DND-41 (cell line): ENCODE data around the gene SARM1.

Experiments used
- ATAC-seq: fragments of 200-7000 bp; cut with Tn5 transposase; 3 replicates; pipeline ENCODE4 v1.9.1; 2021; ENCODE audit warnings: low read depth; ENCODE audit not compliant: insufficient read depth
- DNase-seq: peaks from one replicate; pipeline ENCODE4 v3.0.0-alpha.2; 2020
- H2AFZ ChIP-seq: 2 replicates; pipeline ENCODE4 v1.6.0; 2012; ENCODE audit warnings: low read depth, low read length
- H3K27ac ChIP-seq: 2 replicates; pipeline ENCODE4 v1.5.1; 2012; ENCODE audit warnings: low read length, inconsistent platforms
- H3K27me3 ChIP-seq: fragments of 200-600 bp; sonication (generic); 2 replicates; pipeline ENCODE4 v1.6.0; 2012; ENCODE audit warnings: low read length, mild to moderate bottlenecking, inconsistent platforms; ENCODE audit not compliant: insufficient read depth, poor library complexity
- H3K36me3 ChIP-seq: 2 replicates; pipeline ENCODE4 v1.5.1; 2012; ENCODE audit warnings: low read length, inconsistent platforms; ENCODE audit not compliant: insufficient read depth
- H3K4me1 ChIP-seq: 2 replicates; pipeline ENCODE4 v1.5.1; 2012; ENCODE audit warnings: mild to moderate bottlenecking, low read length; ENCODE audit not compliant: insufficient read depth
- H3K4me2 ChIP-seq: 2 replicates; pipeline ENCODE4 v1.6.0; 2012; ENCODE audit warnings: mild to moderate bottlenecking, moderate library complexity, low read length, inconsistent platforms; ENCODE audit not compliant: insufficient read depth
- H3K4me3 ChIP-seq, 2 experiments: fragments of 200-600 bp in 1 of 2; shearing (Covaris generic) in 1 of 2; 2 replicates each; pipeline ENCODE4 v1.5.1; 2012 to 2016; ENCODE audit warnings: inconsistent platforms in 2 of 2, low read length in 2 of 2, mild to moderate bottlenecking in 2 of 2, low read depth in 1 of 2, moderate library complexity in 1 of 2
- H3K79me2 ChIP-seq: 2 replicates; pipeline ENCODE4 v1.6.0; 2012; ENCODE audit warnings: low read length, inconsistent platforms; ENCODE audit not compliant: insufficient read depth
- H3K9ac ChIP-seq: 2 replicates; pipeline ENCODE4 v1.6.0; 2012; ENCODE audit warnings: low read depth, mild to moderate bottlenecking, inconsistent platforms, low read length, moderate library complexity
- H3K9me3 ChIP-seq: 2 replicates; pipeline ENCODE4 v1.5.1; 2012; ENCODE audit warnings: low read length, moderate library complexity, mild to moderate bottlenecking, inconsistent platforms; ENCODE audit not compliant: insufficient read depth, severe bottlenecking
- H4K20me1 ChIP-seq: 2 replicates; pipeline ENCODE4 v1.6.0; 2012; ENCODE audit warnings: low read length; ENCODE audit not compliant: insufficient read depth
- EZH2 ChIP-seq: IDR thresholded peaks from 3 replicates; pipeline ENCODE4 v1.6.1; 2012; ENCODE audit warnings: borderline replicate concordance, low read depth, mild to moderate bottlenecking, moderate library complexity, low read length, inconsistent platforms; ENCODE audit not compliant: severe bottlenecking
- TF ChIP-seq, protein P1 (sequence below): IDR thresholded peaks from 2 replicates; pipeline ENCODE4 v1.5.1; 2012; ENCODE audit warnings: borderline replicate concordance, low read length, moderate library complexity, mild to moderate bottlenecking; ENCODE audit not compliant: poor library complexity, severe bottlenecking; ENCODE audit errors: extremely low read depth

Gene SARM1

DNA sequence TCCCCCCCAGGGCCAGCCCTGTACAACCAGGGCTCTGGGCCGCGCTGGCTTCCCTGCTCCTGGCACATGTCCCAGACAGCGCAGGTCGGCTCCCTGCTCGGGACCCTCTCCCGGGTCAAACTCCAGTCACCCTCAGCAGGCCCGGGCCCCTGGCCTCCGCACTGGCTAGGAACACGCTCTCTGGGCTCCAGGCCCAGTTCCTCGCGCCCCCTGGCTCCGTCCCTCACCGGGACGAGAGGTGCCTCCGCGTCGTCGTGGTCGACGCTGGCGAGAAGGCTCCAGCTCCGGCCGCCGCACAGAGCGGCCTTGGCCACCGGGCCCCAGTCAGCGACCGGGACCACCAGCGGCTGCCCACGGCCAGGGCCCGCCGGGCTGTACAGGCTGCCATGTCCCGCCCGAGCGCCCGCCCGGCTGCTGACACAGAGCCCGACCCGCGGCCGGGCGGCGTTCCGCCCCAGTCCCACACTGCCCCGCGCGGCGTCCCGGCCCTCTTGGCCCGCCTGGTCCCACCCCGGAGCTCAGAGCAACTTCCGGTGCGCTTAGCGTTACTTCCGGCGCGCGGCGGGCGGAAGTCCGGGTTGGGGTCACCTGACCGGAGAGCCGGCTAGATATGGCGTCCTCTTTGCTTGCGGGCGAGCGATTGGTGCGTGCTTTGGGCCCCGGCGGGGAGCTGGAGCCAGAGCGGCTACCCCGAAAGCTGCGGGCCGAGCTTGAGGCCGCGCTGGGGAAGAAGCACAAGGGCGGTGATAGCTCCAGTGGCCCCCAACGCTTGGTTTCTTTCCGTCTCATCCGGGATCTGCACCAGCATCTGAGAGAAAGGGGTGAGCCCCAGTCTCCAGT is 14.2 kb upstream of the SARM1 start, which contains the start of gene POLDIP2:
TSS of gene POLDIP2 (minus strand) at position 467 of the 840 bp plus-strand sequence. CDS start at position 388, 79 bp downstream.
- Histone ChIP-seq H3K4me3 (peak within 1 kb of the TSS; percentile 82 to 91), H3K9me3 (no peaks in the 10 kb centered on the region), H3K4me1 (peaks cover 35% of the 10 kb centered on the region), H3K79me2 (peaks cover 38% of the 10 kb centered on the region), H3K36me3 (peaks cover 59% of the 10 kb centered on the region), H3K9ac (peak within 1 kb of the TSS; percentile 91), H3K27me3 (no peaks in the 10 kb centered on the region), H2AFZ (peak within 1 kb of the TSS; percentile 94), H4K20me1 (no peaks in the 10 kb centered on the region), H3K27ac (peak within 1 kb of the TSS; percentile 73), H3K4me2 (peak within 1 kb of the TSS; percentile 88)
- peak; percentile 99 for ATAC-seq
- TF ChIP-seq, protein P1, sequence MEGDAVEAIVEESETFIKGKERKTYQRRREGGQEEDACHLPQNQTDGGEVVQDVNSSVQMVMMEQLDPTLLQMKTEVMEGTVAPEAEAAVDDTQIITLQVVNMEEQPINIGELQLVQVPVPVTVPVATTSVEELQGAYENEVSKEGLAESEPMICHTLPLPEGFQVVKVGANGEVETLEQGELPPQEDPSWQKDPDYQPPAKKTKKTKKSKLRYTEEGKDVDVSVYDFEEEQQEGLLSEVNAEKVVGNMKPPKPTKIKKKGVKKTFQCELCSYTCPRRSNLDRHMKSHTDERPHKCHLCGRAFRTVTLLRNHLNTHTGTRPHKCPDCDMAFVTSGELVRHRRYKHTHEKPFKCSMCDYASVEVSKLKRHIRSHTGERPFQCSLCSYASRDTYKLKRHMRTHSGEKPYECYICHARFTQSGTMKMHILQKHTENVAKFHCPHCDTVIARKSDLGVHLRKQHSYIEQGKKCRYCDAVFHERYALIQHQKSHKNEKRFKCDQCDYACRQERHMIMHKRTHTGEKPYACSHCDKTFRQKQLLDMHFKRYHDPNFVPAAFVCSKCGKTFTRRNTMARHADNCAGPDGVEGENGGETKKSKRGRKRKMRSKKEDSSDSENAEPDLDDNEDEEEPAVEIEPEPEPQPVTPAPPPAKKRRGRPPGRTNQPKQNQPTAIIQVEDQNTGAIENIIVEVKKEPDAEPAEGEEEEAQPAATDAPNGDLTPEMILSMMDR: no peak
- TF ChIP-seq EZH2: no peak
- DNase-seq: peak; percentile 96

DNA sequence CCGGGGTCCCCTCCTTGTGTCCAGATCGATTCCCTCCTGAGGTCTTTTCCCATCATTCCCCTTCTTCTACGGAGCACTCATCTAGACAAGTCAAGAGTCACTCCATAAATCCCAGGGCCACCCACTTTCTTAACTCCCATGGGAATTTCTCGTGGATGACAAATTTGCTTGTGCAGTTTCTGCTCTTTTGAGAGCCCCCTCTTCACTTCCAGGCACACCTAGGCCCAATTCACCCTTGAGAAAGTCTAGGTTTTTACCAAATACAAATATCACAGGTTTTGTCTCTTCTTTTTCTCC is 13.6 kb upstream of the SARM1 start:
- Histone ChIP-seq H3K27me3 (no peaks in the 10 kb centered on the region), H3K27ac (peak overlapping the region; percentile 73), H3K9ac (peak overlapping the region; percentile 91), H3K4me3 (peak overlapping the region; percentile 82 to 91), H3K4me2 (peak overlapping the region; percentile 86), H3K79me2 (peaks cover 38% of the 10 kb centered on the region), H3K9me3 (no peaks in the 10 kb centered on the region), H2AFZ (peak overlapping the region; percentile 94), H3K36me3 (peaks cover 56% of the 10 kb centered on the region), H4K20me1 (no peaks in the 10 kb centered on the region), H3K4me1 (peaks cover 35% of the 10 kb centered on the region)
- ATAC-seq: no peak
- DNase-seq: no peak
- TF ChIP-seq, protein P1: no peak
- no peak for TF ChIP-seq EZH2

DNA sequence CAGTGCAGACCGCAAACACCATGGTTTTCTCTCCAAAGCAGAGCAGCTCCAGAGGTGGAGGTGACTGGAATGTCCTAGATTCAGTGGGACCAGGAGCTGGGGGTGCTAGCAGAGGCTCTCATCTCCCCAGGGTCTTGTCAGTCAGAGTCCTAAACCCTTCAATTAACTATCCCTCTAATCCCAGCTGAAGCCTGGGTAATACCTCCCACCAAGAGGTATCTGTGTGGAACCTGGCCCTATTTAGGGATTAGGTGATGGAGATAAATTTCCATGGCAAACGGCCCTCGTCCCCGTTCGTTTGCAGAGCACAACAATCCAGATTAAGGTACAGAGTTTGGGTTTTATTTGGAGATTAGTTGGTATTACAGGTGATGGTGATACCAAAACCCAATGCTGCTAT is 8.3 kb upstream of the SARM1 start:
- Histone ChIP-seq H3K4me1 (peaks cover 11% of the 10 kb centered on the region), H3K36me3 (peaks cover 40% of the 10 kb centered on the region), H2AFZ (no peak overlapping the region), H3K9ac (no peak overlapping the region), H3K79me2 (peaks cover 11% of the 10 kb centered on the region), H3K27me3 (no peaks in the 10 kb centered on the region), H3K27ac (no peak overlapping the region), H3K4me2 (no peak overlapping the region), H4K20me1 (peaks cover 4% of the 10 kb centered on the region; the same call in 1 of the 2 replicates), H3K4me3 (no peak overlapping the region), H3K9me3 (no peaks in the 10 kb centered on the region)
- no peak for ATAC-seq
- TF ChIP-seq EZH2: no peak
- TF ChIP-seq, protein P1: no peak
- DNase-seq: no peak
